Tibial artery (tissue), 4 donors: ENCODE data around the gene TLN1.

Experiments
- DNase-seq, 2 donors: peaks; one replicate each; pipeline ENCODE4 v3.0.0-alpha.2; 2019
- H3K27ac ChIP-seq, 2 donors: fragments of 200-600 bp; sonication (generic) in 1 of 2; 1 replicate in 1 of 2; 2 replicates in 1 of 2; pipeline ENCODE4 v1.5.1; 2018 to 2019; ENCODE audit warnings: mild to moderate bottlenecking in 1 of 2
- H3K27me3 ChIP-seq, 2 donors: fragments of 200-600 bp; sonication (generic) in 1 of 2; one replicate each; pipeline versions ENCODE4 v1.5.1 to v1.6.0; 2016 to 2019
- H3K36me3 ChIP-seq, 3 donors: fragments of 200-600 bp; sonication (generic) in 2 of 3; one replicate each; pipeline ENCODE4 v1.5.1; 2016 to 2019; ENCODE audit warnings: mild to moderate bottlenecking in 2 of 3
- H3K4me1 ChIP-seq, 4 donors: fragments of 200-600 bp; sonication (generic) in 2 of 4; 1 replicate in 3 of 4; 2 replicates in 1 of 4; pipeline ENCODE4 v1.5.1; 2016 to 2019
- H3K4me3 ChIP-seq, 2 donors: fragments of 200-600 bp; sonication (generic) in 1 of 2; 1 replicate in 1 of 2; 2 replicates in 1 of 2; pipeline ENCODE4 v1.5.1; 2018 to 2019; ENCODE audit warnings: mild to moderate bottlenecking in 2 of 2
- H3K9me3 ChIP-seq, 3 donors: fragments of 200-600 bp; sonication (generic) in 1 of 3; one replicate each; pipeline ENCODE4 v1.5.1; 2016 to 2019
- CTCF ChIP-seq, 2 experiments: fragments of 200-600 bp in 1 of 2; fragments of 450-650 bp in 1 of 2; IDR thresholded peaks; one replicate each; pipeline ENCODE4 v1.5.1; 2017 to 2019; ENCODE audit warnings: antibody characterized with exemption in 2 of 2, mild to moderate bottlenecking in 1 of 2, moderate library complexity in 1 of 2
- intact Hi-C: fragments of 100-400 bp; cut with DNase I; formaldehyde crosslinking; loops from one replicate; pipeline ENCODE4 v1.15.0; 2023; ENCODE audit warnings: low total_unique reads

Gene TLN1

DNA sequence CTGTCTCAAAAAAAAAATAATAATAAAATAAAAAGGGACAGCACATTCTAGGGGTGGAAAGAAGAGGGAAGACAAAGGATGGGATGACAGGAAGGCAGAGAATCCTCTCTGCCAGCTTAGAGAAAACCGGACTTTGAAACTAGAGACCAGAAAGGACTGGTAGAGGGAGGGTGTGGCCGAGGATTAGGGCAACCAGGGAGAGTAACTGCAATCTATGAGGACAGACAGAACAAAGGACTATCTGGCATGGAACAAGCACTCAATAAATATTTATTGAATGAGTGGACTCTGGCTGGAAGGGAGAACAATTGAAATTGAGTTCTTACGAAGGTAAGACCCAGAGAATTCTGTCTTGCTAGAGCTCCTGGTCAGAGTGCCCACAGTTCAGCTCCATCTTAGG is 14.6 kb upstream of the TLN1 start:
- peak overlapping the region; percentile 9 to 91 for H3K27ac ChIP-seq
- intact Hi-C loops: loop anchor here (10.0 kb wide), 1 partner anchor 68 kb away; the partner anchor contains the start of genes HINT2 and SPAG8
- no peak for TF ChIP-seq CTCF (IDR thresholded peaks at IDR 0.05)
- no peak for DNase-seq
- peaks cover 38 to 48% (median 40%) of the 10 kb centered on the region in 3 donors for H3K36me3 ChIP-seq
- H3K27me3 ChIP-seq: no peaks in the 10 kb centered on the region
- no peaks in the 10 kb centered on the region for H3K9me3 ChIP-seq
- H3K4me3 ChIP-seq: peak overlapping the region; percentile 62 to 91
- H3K4me1 ChIP-seq: peaks cover 0 to 56% (median 49%) of the 10 kb centered on the region in 4 donors

DNA sequence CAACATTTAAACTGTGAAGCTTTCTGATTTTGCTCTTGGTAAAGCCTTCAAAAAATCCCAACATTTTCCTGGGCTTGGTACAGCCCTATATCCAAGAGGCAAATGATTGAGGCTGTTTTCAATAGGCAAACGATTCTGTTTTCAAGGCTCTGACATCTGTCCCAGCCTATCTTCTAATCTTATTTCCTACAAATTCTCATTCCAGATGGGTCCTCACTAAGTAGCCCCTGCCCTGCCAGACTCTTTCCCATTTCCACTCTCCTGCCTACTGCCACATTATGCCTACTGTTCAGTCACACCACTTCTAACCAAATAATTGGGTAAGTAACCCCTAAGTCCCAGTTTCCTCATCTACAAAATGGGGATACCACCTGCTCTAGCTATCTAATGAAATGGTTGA is 13.6 kb upstream of the TLN1 start:
- H3K4me1 ChIP-seq: peaks cover 0 to 55% (median 46%) of the 10 kb centered on the region in 4 donors
- H3K36me3 ChIP-seq: peaks cover 38 to 48% (median 40%) of the 10 kb centered on the region in 3 donors
- intact Hi-C loops: loop anchor here (10.0 kb wide), 1 partner anchor 69 kb away; the partner anchor contains the start of genes HINT2 and SPAG8
- no peaks in the 10 kb centered on the region for H3K9me3 ChIP-seq
- TF ChIP-seq CTCF (IDR thresholded peaks at IDR 0.05): no peak
- no peaks in the 10 kb centered on the region for H3K27me3 ChIP-seq
- H3K27ac ChIP-seq: peak overlapping the region in 1 of 2 donors; percentile 10
- peak overlapping the region in 1 of 2 donors; percentile 62 for H3K4me3 ChIP-seq
- DNase-seq: no peak

DNA sequence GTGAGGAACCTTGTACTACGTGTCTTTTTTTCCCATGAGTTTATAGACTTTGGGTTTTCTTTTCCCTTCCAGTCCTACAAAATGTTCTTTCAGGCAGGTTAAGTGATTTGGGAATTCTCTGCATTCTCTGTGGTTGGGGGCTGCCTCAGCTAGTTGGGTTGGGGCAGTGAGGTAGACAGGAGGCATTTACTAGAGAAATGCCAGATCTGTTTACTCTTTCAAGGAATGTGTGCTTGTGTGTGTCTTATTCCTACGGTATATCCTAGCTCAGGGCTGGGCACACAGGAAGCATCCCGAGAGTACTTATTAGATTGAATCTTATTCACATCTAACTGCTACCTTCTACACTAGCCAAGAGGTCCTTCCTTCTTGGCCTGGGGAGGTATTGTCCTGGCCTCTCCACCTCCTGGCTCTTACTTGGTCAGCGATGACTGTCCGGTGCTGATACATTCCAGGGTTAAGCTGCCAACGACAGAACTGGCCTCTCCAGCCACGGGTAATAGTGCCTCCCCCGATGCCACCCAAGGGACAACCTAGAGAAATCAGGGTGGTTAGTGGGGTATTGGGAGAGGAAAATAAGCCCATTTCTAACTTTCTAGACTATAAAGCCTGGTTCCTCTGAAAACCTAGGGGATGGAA is 12.0 kb upstream of the TLN1 start:
- Histone ChIP-seq H3K27ac (peak overlapping the region in 1 of 2 donors; percentile 27), H3K9me3 (no peaks in the 10 kb centered on the region), H3K4me1 (peaks cover 0 to 45% (median 35%) of the 10 kb centered on the region in 4 donors), H3K4me3 (no peak overlapping the region), H3K27me3 (no peaks in the 10 kb centered on the region), H3K36me3 (peaks cover 49 to 62% (median 55%) of the 10 kb centered on the region in 3 donors)
- TF ChIP-seq CTCF (IDR thresholded peaks at IDR 0.05): no peak
- intact Hi-C loops: loop anchor here (10.0 kb wide), 1 partner anchor 71 kb away; the partner anchor contains the start of genes HINT2 and SPAG8
- no peak for DNase-seq

GRCh38 chr9:35743452-35743851 is 11.5 kb upstream of the TLN1 start:
- Histone ChIP-seq H3K27me3 (no peaks in the 10 kb centered on the region), H3K4me1 (peaks cover 0 to 45% (median 35%) of the 10 kb centered on the region in 4 donors), H3K36me3 (peaks cover 55 to 67% (median 61%) of the 10 kb centered on the region in 3 donors), H3K9me3 (no peaks in the 10 kb centered on the region), H3K27ac (no peak overlapping the region), H3K4me3 (no peak overlapping the region)
- no peak for TF ChIP-seq CTCF (IDR thresholded peaks at IDR 0.05)
- intact Hi-C loops: loop anchor here (10.0 kb wide), 1 partner anchor 71 kb away; the partner anchor contains the start of genes HINT2 and SPAG8
- no peak for DNase-seq

GRCh38 chr9:35741740-35742139 is 9.7 kb upstream of the TLN1 start:
- intact Hi-C loops: loop anchor here (10.0 kb wide), 1 partner anchor 73 kb away; the partner anchor contains the start of genes HINT2 and SPAG8
- no peak overlapping the region for H3K4me3 ChIP-seq
- H3K9me3 ChIP-seq: no peaks in the 10 kb centered on the region
- no peak for TF ChIP-seq CTCF (IDR thresholded peaks at IDR 0.05)
- H3K4me1 ChIP-seq: peaks cover 0 to 28% (median 19%) of the 10 kb centered on the region in 4 donors
- DNase-seq: no peak
- H3K27ac ChIP-seq: no peak overlapping the region
- peaks cover 72 to 84% (median 78%) of the 10 kb centered on the region in 3 donors for H3K36me3 ChIP-seq
- H3K27me3 ChIP-seq: no peaks in the 10 kb centered on the region
